Loucy (cell line): ENCODE measurements around the gene DAD1.

Source experiments
- EZH2phosphoT487 ChIP-seq: fragments of 200-600 bp; IDR thresholded peaks from 2 replicates; pipeline ENCODE4 v1.6.1; 2018; ENCODE audit warnings: antibody characterized with exemption, mild to moderate bottlenecking, moderate library complexity, borderline replicate concordance
- TF ChIP-seq, protein P1 (sequence below): fragments of 200-600 bp; sonication (generic); conservative IDR thresholded peaks from 2 replicates; pipeline ENCODE4 v1.5.1; 2014; ENCODE audit warnings: mild to moderate bottlenecking, antibody characterized with exemption, low read length

DNA sequence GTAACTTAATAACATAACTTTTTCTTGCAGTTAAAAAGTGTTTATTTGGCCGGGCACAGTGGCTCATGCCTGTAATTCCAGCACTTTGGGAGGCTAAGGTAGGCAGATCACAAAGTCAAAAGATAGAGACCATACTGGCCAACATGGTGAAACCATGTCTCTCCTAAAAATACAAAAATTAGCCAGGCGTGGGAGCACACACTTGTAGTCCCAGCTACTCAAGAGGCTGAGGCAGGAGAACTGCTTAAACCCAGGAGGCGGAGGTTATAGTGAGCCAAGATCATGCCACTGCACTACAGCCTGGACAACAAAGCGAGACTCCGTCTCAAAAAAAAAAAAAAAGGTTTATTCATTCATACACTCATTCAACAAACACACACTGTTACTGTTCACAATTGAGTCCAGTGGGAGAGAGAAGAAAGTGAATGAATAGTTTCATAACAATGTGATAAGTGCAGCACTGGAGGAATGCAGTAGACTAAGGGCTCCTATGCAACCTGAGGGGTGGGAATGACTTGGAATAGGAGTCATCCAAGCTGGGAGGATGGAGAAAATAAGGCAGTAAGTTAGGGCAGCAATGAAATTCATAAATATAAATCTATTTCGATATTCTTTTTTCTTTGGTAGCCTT is 19.8 kb downstream of the DAD1 start:
- TF ChIP-seq, protein P1, sequence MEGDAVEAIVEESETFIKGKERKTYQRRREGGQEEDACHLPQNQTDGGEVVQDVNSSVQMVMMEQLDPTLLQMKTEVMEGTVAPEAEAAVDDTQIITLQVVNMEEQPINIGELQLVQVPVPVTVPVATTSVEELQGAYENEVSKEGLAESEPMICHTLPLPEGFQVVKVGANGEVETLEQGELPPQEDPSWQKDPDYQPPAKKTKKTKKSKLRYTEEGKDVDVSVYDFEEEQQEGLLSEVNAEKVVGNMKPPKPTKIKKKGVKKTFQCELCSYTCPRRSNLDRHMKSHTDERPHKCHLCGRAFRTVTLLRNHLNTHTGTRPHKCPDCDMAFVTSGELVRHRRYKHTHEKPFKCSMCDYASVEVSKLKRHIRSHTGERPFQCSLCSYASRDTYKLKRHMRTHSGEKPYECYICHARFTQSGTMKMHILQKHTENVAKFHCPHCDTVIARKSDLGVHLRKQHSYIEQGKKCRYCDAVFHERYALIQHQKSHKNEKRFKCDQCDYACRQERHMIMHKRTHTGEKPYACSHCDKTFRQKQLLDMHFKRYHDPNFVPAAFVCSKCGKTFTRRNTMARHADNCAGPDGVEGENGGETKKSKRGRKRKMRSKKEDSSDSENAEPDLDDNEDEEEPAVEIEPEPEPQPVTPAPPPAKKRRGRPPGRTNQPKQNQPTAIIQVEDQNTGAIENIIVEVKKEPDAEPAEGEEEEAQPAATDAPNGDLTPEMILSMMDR: no peak
- TF ChIP-seq EZH2phosphoT487: no peak
